ENCODE results near the gene CDC14B.

CDC14B gene

GRCh38 chr9:96500696-96501632 is 118.7 kb downstream of the CDC14B start:
- DNase-seq: no peak

GRCh38 chr9:96499257-96499656 is 120.4 kb downstream of the CDC14B start:
- DNase-seq: no peak

GRCh38 chr9:96498796-96499195 is 120.8 kb downstream of the CDC14B start:
- no peak for DNase-seq

- no peak for DNase-seq
Observed at GRCh38 chr9:96497117-96497399, 122.6 kb downstream of the CDC14B start.

- no peak for DNase-seq
Observed at GRCh38 chr9:96496368-96497116, 123.1 kb downstream of the CDC14B start.

GRCh38 chr9:96495341-96495740 is 124.3 kb downstream of the CDC14B start:
- no peak for DNase-seq

GRCh38 chr9:96494215-96494800 is 125.3 kb downstream of the CDC14B start:
- DNase-seq: no peak

- no peak for DNase-seq
Observed at GRCh38 chr9:96493757-96494156, 125.9 kb downstream of the CDC14B start.

GRCh38 chr9:96492993-96493531 is 126.6 kb downstream of the CDC14B start:
- no peak for DNase-seq

- no peak for DNase-seq
Observed at GRCh38 chr9:96491880-96492525, 127.6 kb downstream of the CDC14B start.

- no peak for DNase-seq
Observed at GRCh38 chr9:96491079-96491879, 128.4 kb downstream of the CDC14B start.

GRCh38 chr9:96490534-96491078 is 129.0 kb downstream of the CDC14B start:
- no peak for DNase-seq

- DNase-seq: no peak
Observed at GRCh38 chr9:96489482-96489979, 130.1 kb downstream of the CDC14B start.

GRCh38 chr9:96487949-96488348 is 131.7 kb downstream of the CDC14B start:
- no peak for DNase-seq

- DNase-seq: no peak
Observed at GRCh38 chr9:96487029-96487396, 132.6 kb downstream of the CDC14B start.

GRCh38 chr9:96486386-96487028 is 133.1 kb downstream of the CDC14B start:
- no peak for DNase-seq

- no peak for DNase-seq
Observed at GRCh38 chr9:96485280-96485679, 134.4 kb downstream of the CDC14B start.

- DNase-seq: no peak
Observed at GRCh38 chr9:96484521-96484931, 135.1 kb downstream of the CDC14B start.

GRCh38 chr9:96483733-96484390 is 135.8 kb downstream of the CDC14B start:
- DNase-seq: no peak

GRCh38 chr9:96483197-96483596 is 136.4 kb downstream of the CDC14B start:
- DNase-seq: no peak

GRCh38 chr9:96482476-96482875 is 137.2 kb downstream of the CDC14B start:
- no peak for DNase-seq

All from NCI-H146 (cell line).